ENCODE measurements around the gene ATXN1. TPM values are rescaled to one million over a fixed set of nuclear protein-coding genes. Genes with fewer than 3 reads are reported as not detected.

ATXN1 gene
- total RNA-seq, 1 experiment from 2014 or later = 25.6 TPM

DNA sequence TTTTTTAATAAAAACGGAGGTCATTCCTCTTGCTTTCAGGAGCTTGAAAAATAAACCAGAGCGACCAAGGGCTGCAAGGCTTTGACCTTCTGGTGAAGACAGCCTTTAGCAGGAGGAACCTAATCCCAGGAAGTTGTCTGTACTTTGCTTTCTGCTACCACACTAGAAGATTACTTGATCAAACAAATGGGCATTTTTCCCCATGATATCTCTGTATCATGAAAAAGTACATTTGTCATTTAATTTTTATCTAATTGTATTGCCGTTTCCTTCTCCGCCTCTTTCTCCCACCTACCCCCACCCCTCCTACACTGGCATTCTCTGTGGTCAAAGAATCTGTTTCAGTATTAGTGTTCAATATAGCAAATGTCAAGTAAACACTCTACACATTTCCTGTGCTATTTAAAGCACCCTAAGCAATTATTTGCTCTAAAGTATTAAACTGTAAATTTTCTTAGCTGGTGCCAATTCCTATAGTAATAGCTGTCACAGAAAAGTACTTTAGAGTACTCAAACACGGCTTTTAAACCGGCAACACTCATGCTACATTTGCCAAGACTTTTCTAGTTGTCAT lies 29.7 kb downstream of the ATXN1 start:
- ChIA-PET CTCF (no interaction called here), POLR2A (ENCODE audit: low non-redundant PET) (no interaction called here)
- Histone ChIP-seq H3K4me1 (ENCODE audit: insufficient read depth, low read length, poor library complexity, severe bottlenecking) (peaks cover 62% of the 10 kb centered on the region), H3K4me3 (ENCODE audit: low read depth, low read length, poor library complexity, severe bottlenecking) (no peak overlapping the region), H3K36me3 (ENCODE audit: insufficient read depth, low read length, poor library complexity, severe bottlenecking) (no peaks in the 10 kb centered on the region), H3K9me3 (ENCODE audit: low read depth, low read length, poor library complexity, severe bottlenecking) (no peaks in the 10 kb centered on the region), H3K27ac (ENCODE audit: low read depth, low read length, poor library complexity, severe bottlenecking) (no peak overlapping the region), H3K27me3 (replicated peaks; ENCODE audit: insufficient read depth, low read depth, low read length, poor library complexity) (no peaks in the 10 kb centered on the region)
- DNase-seq (ENCODE audit: low spot score) = no peak
- no TSS peak for BruUV-seq (replicated peaks)
- no peak for TF ChIP-seq CTCF (conservative IDR thresholded peaks at IDR 0.05; ENCODE audit: low read depth, low read length)
- no peak for TF ChIP-seq EZH2 (IDR thresholded peaks at IDR 0.05; ENCODE audit: borderline replicate concordance, low read depth, low read length, poor library complexity, severe bottlenecking)
- intact Hi-C loops (cut with micrococcal nuclease; ENCODE audit: unreplicated experiment) = no loop called here

GRCh38 chr6:16730738-16731477 lies 30.4 kb downstream of the ATXN1 start:
- Histone ChIP-seq H3K9me3 (ENCODE audit: low read depth, low read length, poor library complexity, severe bottlenecking) (no peaks in the 10 kb centered on the region), H3K36me3 (ENCODE audit: insufficient read depth, low read length, poor library complexity, severe bottlenecking) (no peaks in the 10 kb centered on the region), H3K4me1 (ENCODE audit: insufficient read depth, low read length, poor library complexity, severe bottlenecking) (peaks cover 62% of the 10 kb centered on the region), H3K27me3 (replicated peaks; ENCODE audit: insufficient read depth, low read depth, low read length, poor library complexity) (no peaks in the 10 kb centered on the region), H3K4me3 (ENCODE audit: low read depth, low read length, poor library complexity, severe bottlenecking) (no peak overlapping the region), H3K27ac (ENCODE audit: low read depth, low read length, poor library complexity, severe bottlenecking) (peak overlapping the region; percentile 14)
- no peak for DNase-seq (ENCODE audit: low spot score)
- ChIA-PET POLR2A (ENCODE audit: low non-redundant PET) (interaction anchor here (0.8 kb wide), 1 partner anchor 22 kb away, joined by 6 read pairs; no protein-coding TSS in a partner anchor), CTCF (no interaction called here)
- intact Hi-C loops (cut with micrococcal nuclease; ENCODE audit: unreplicated experiment) = no loop called here
- TF ChIP-seq EZH2 (IDR thresholded peaks at IDR 0.05; ENCODE audit: borderline replicate concordance, low read depth, low read length, poor library complexity, severe bottlenecking) = no peak
- no peak for TF ChIP-seq CTCF (conservative IDR thresholded peaks at IDR 0.05; ENCODE audit: low read depth, low read length)
- no TSS peak for BruUV-seq (replicated peaks)

GRCh38 chr6:16729744-16730143 lies 31.5 kb downstream of the ATXN1 start:
- BruUV-seq (replicated peaks) = no TSS peak
- intact Hi-C loops (cut with micrococcal nuclease; ENCODE audit: unreplicated experiment) = no loop called here
- Histone ChIP-seq H3K4me1 (ENCODE audit: insufficient read depth, low read length, poor library complexity, severe bottlenecking) (peaks cover 65% of the 10 kb centered on the region), H3K36me3 (ENCODE audit: insufficient read depth, low read length, poor library complexity, severe bottlenecking) (no peaks in the 10 kb centered on the region), H3K27me3 (replicated peaks; ENCODE audit: insufficient read depth, low read depth, low read length, poor library complexity) (no peaks in the 10 kb centered on the region), H3K4me3 (ENCODE audit: low read depth, low read length, poor library complexity, severe bottlenecking) (no peak overlapping the region), H3K9me3 (ENCODE audit: low read depth, low read length, poor library complexity, severe bottlenecking) (no peaks in the 10 kb centered on the region), H3K27ac (ENCODE audit: low read depth, low read length, poor library complexity, severe bottlenecking) (no peak overlapping the region)
- TF ChIP-seq CTCF (conservative IDR thresholded peaks at IDR 0.05; ENCODE audit: low read depth, low read length) (no peak), EZH2 (IDR thresholded peaks at IDR 0.05; ENCODE audit: borderline replicate concordance, low read depth, low read length, poor library complexity, severe bottlenecking) (no peak)
- POLR2A ChIA-PET (ENCODE audit: low non-redundant PET) = no interaction called here
- no peak for DNase-seq (ENCODE audit: low spot score)
- CTCF ChIA-PET = no interaction called here
